B cell (primary cell): ENCODE measurements around the gene LCP1.

Experiments used
- EZH2 ChIP-seq: IDR thresholded peaks from 2 replicates; pipeline ENCODE4 v1.6.1; 2012; ENCODE audit warnings: borderline replicate concordance, low read depth, mild to moderate bottlenecking, moderate library complexity, low read length; ENCODE audit not compliant: insufficient read depth, poor library complexity, severe bottlenecking
- TF ChIP-seq, protein P1 (sequence below): fragments of 200-600 bp; IDR thresholded peaks from one replicate; pipeline ENCODE4 v1.8.0; 2022; ENCODE audit warnings: antibody characterized with exemption, mild to moderate bottlenecking

DNA sequence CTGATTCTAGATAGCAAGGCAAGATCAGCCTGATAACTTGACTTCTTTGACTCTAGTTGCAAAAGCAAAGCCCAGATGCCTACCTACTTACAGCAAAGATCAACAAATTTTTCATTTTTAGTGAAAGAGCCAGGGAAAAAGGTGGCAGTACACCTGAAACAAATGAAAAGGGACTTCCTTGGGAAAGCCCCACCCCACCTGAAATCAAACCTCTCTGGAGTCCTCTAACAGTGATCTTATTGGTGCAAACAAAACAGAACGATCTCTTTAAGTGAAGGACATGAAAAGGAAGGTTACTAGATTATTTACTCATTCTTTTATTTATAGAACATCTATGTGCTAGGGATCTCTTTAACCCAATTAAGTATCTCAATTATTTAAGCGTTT lies 507 bp upstream of the LCP1 start:
- TF ChIP-seq, protein P1, sequence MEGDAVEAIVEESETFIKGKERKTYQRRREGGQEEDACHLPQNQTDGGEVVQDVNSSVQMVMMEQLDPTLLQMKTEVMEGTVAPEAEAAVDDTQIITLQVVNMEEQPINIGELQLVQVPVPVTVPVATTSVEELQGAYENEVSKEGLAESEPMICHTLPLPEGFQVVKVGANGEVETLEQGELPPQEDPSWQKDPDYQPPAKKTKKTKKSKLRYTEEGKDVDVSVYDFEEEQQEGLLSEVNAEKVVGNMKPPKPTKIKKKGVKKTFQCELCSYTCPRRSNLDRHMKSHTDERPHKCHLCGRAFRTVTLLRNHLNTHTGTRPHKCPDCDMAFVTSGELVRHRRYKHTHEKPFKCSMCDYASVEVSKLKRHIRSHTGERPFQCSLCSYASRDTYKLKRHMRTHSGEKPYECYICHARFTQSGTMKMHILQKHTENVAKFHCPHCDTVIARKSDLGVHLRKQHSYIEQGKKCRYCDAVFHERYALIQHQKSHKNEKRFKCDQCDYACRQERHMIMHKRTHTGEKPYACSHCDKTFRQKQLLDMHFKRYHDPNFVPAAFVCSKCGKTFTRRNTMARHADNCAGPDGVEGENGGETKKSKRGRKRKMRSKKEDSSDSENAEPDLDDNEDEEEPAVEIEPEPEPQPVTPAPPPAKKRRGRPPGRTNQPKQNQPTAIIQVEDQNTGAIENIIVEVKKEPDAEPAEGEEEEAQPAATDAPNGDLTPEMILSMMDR: no peak
- TF ChIP-seq EZH2: no peak
